IMR-90 (cell line): ENCODE measurements around the gene PRRX1. TPM values are rescaled to one million over a fixed set of nuclear protein-coding genes. Genes with fewer than 3 reads are reported as not detected.

Source experiments
- ATAC-seq: fragments of 200-7000 bp; cut with Tn5 transposase; 2 replicates; pipeline ENCODE4 v1.9.1; 2020; ENCODE audit warnings: low read depth, mild to moderate bottlenecking, moderate library complexity
- BruUV-seq: library from RNA; stranded (reverse); fragments of 400-500 nt; replicated peaks from 2 replicates; lab custom pipeline; 2021; lab: Mats Ljungman, UMichigan
- CTCF ChIA-PET: fragments of 300-600 bp; formaldehyde crosslinking; extraction: SDS; loops from one replicate; lab custom pipeline; 2021; ENCODE audit warnings: antibody characterized with exemption; lab: Yijun Ruan, JAX
- POLR2A ChIA-PET: fragments of 300-600 bp; sonication (Branson Sonifier 250); formaldehyde crosslinking; loops from one replicate; lab custom pipeline; 2022; ENCODE audit warnings: antibody characterized with exemption; ENCODE audit not compliant: unreplicated experiment; lab: Charles Lee
- DNase-seq: peaks from one replicate; pipeline ENCODE4 v3.0.0; 2013
- H2AFZ ChIP-seq: replicated peaks from 2 replicates; pipeline ENCODE3; 2013; ENCODE audit warnings: low read length, mild to moderate bottlenecking; ENCODE audit not compliant: poor library complexity
- H2AK5ac ChIP-seq: 2 replicates; pipeline ENCODE4 v1.6.1; 2013; ENCODE audit warnings: low read depth, low read length, inconsistent platforms
- H2AK9ac ChIP-seq: replicated peaks from 2 replicates; pipeline ENCODE3; 2013; ENCODE audit warnings: mild to moderate bottlenecking, low read depth, low read length, moderate library complexity; ENCODE audit not compliant: poor library complexity
- H2BK120ac ChIP-seq: 2 replicates; pipeline ENCODE4 v1.6.1; 2013; ENCODE audit warnings: low read depth, low read length, inconsistent platforms
- H2BK15ac ChIP-seq: 3 replicates; pipeline ENCODE4 v1.6.1; 2013; ENCODE audit warnings: low read depth, low read length, inconsistent platforms
- H2BK20ac ChIP-seq: 2 replicates; pipeline ENCODE4 v1.6.1; 2013; ENCODE audit warnings: low read depth, mild to moderate bottlenecking, inconsistent platforms, low read length, moderate library complexity
- H2BK5ac ChIP-seq: 2 replicates; pipeline ENCODE4 v1.6.1; 2013; ENCODE audit warnings: mild to moderate bottlenecking, low read depth, low read length, inconsistent platforms; ENCODE audit not compliant: poor library complexity, severe bottlenecking
- H3K14ac ChIP-seq: replicated peaks from 2 replicates; pipeline ENCODE4 v1.6.1; 2013; ENCODE audit warnings: low read depth, low read length, inconsistent platforms
- H3K18ac ChIP-seq: 2 replicates; pipeline ENCODE4 v1.6.1; 2013; ENCODE audit warnings: low read depth, low read length, control low read depth
- H3K23ac ChIP-seq: 2 replicates; pipeline ENCODE4 v1.6.1; 2013; ENCODE audit warnings: low read depth, low read length, inconsistent platforms
- H3K27ac ChIP-seq: 2 replicates; pipeline ENCODE4 v1.5.1; 2013; ENCODE audit warnings: mild to moderate bottlenecking, control low read depth, low read length; ENCODE audit not compliant: insufficient read depth
- H3K27me3 ChIP-seq: 2 replicates; pipeline ENCODE4 v1.6.1; 2013; ENCODE audit warnings: low read length; ENCODE audit not compliant: control insufficient read depth, insufficient read depth
- H3K36me3 ChIP-seq: 2 replicates; pipeline ENCODE4 v1.6.1; 2013; ENCODE audit warnings: low read length, mixed read lengths; ENCODE audit not compliant: control insufficient read depth, insufficient read depth
- H3K4ac ChIP-seq: 2 replicates; pipeline ENCODE4 v1.6.1; 2013; ENCODE audit warnings: low read depth, low read length, inconsistent platforms
- H3K4me1 ChIP-seq: 2 replicates; pipeline ENCODE4 v1.6.1; 2013; ENCODE audit warnings: low read length, mixed read lengths; ENCODE audit not compliant: control insufficient read depth, insufficient read depth
- H3K4me2 ChIP-seq: 2 replicates; pipeline ENCODE4 v1.6.1; 2013; ENCODE audit warnings: low read depth, mild to moderate bottlenecking, control low read depth, low read length, moderate library complexity
- H3K4me3 ChIP-seq: 2 replicates; pipeline ENCODE4 v1.5.1; 2013; ENCODE audit warnings: low read depth, mild to moderate bottlenecking, control low read depth, low read length, moderate library complexity; ENCODE audit not compliant: insufficient read depth
- H3K56ac ChIP-seq: 2 replicates; pipeline ENCODE4 v1.6.1; 2013; ENCODE audit warnings: low read length, inconsistent platforms; ENCODE audit not compliant: insufficient read depth; ENCODE audit errors: extremely low read depth
- H3K79me1 ChIP-seq, 2 experiments: 2 replicates each; pipeline ENCODE4 v1.6.1; 2013; ENCODE audit warnings: low read length in 2 of 2, inconsistent platforms in 1 of 2, low read depth in 1 of 2
- H3K9ac ChIP-seq: 2 replicates; pipeline ENCODE4 v1.6.1; 2013; ENCODE audit warnings: low read depth, low read length, control low read depth
- H3K9me1 ChIP-seq: 2 replicates; pipeline ENCODE4 v1.6.1; 2013; ENCODE audit warnings: low read length, inconsistent platforms; ENCODE audit not compliant: insufficient read depth
- H3K9me3 ChIP-seq: 2 replicates; pipeline ENCODE4 v1.6.1; 2013; ENCODE audit warnings: low read length; ENCODE audit not compliant: control insufficient read depth, insufficient read depth
- H4K20me1 ChIP-seq: 2 replicates; pipeline ENCODE4 v1.6.1; 2013; ENCODE audit warnings: low read length, inconsistent platforms; ENCODE audit not compliant: insufficient read depth
- H4K5ac ChIP-seq: 2 replicates; pipeline ENCODE4 v1.6.1; 2013; ENCODE audit warnings: mild to moderate bottlenecking, low read depth, low read length, control low read depth
- H4K8ac ChIP-seq, 2 experiments: 2 replicates each; pipeline ENCODE4 v1.6.1; 2013; ENCODE audit warnings: low read depth in 2 of 2, low read length in 2 of 2, control low read depth in 1 of 2, inconsistent platforms in 1 of 2
- H4K91ac ChIP-seq: 2 replicates; pipeline ENCODE4 v1.6.1; 2013; ENCODE audit warnings: low read depth, low read length, inconsistent platforms; ENCODE audit not compliant: insufficient read depth
- CEBPB ChIP-seq: IDR thresholded peaks from 2 replicates; pipeline ENCODE4 v1.6.1; 2012; ENCODE audit warnings: low read depth, low read length, improper control_type of control experiment
- CHD1 ChIP-seq: IDR thresholded peaks from 2 replicates; pipeline ENCODE4 v1.6.1; 2012; ENCODE audit warnings: low read depth, low read length, improper control_type of control experiment
- FOS ChIP-seq: fragments of 150-350 bp; IDR thresholded peaks from 2 replicates; pipeline ENCODE4 v1.6.1; 2016; ENCODE audit warnings: low read depth, low read length
- MAZ ChIP-seq: IDR thresholded peaks from 2 replicates; pipeline ENCODE4 v1.6.1; 2012; ENCODE audit warnings: low read depth, mild to moderate bottlenecking, low read length, improper control_type of control experiment, moderate library complexity, borderline replicate concordance
- MXI1 ChIP-seq: IDR thresholded peaks from 2 replicates; pipeline ENCODE4 v1.6.1; 2012; ENCODE audit warnings: low read depth, mild to moderate bottlenecking, low read length, moderate library complexity, borderline replicate concordance
- NFE2L2 ChIP-seq: fragments of 150-350 bp; IDR thresholded peaks from 2 replicates; pipeline ENCODE4 v1.6.1; 2016; ENCODE audit warnings: low read depth, mild to moderate bottlenecking, low read length
- POLR2A ChIP-seq: IDR thresholded peaks from 2 replicates; pipeline ENCODE4 v1.6.1; 2012; ENCODE audit warnings: mild to moderate bottlenecking, low read depth, low read length
- RAD21 ChIP-seq: IDR thresholded peaks from 2 replicates; pipeline ENCODE4 v1.6.1; 2012; ENCODE audit warnings: low read length, improper control_type of control experiment
- RCOR1 ChIP-seq: IDR thresholded peaks from 2 replicates; pipeline ENCODE4 v1.6.1; 2012; ENCODE audit warnings: mild to moderate bottlenecking, low read length, improper control_type of control experiment; ENCODE audit not compliant: insufficient replicate concordance
- RFX5 ChIP-seq: IDR thresholded peaks from 2 replicates; pipeline ENCODE4 v1.8.0; 2012; ENCODE audit warnings: low read depth, mild to moderate bottlenecking, low read length, moderate library complexity
- SMC3 ChIP-seq: fragments of 150-350 bp; IDR thresholded peaks from 2 replicates; pipeline ENCODE4 v1.6.1; 2016; ENCODE audit warnings: low read depth, mild to moderate bottlenecking, antibody characterized with exemption, low read length, moderate library complexity
- WGBS, 2 experiments: methylation state at CpG; one replicate each; pipeline versions ENCODE4 v1.1.5 to v1.1.7; 2013; ENCODE audit warnings: missing lambda C conversion rate in 2 of 2; ENCODE audit not compliant: insufficient read length in 1 of 2; ENCODE audit errors: extremely low coverage in 2 of 2; 5-methylcytosine and 5-hydroxymethylcytosine counted together
- dilution Hi-C: fragments of 300-500 bp; cut with HindIII; formaldehyde crosslinking; loops from one replicate; pipeline ENCODE4 v1.14.3; 2018; ENCODE audit warnings: low sequenced_read_pairs; ENCODE audit not compliant: unreplicated experiment
- in situ Hi-C: fragments of 300-500 bp; cut with MboI; formaldehyde crosslinking; loops from 3 replicates; pipeline ENCODE4 v1.14.3; 2019; ENCODE audit warnings: low sequenced_read_pairs, inconsistent platforms, mixed read lengths
- intact Hi-C: fragments of 100-400 bp; cut with micrococcal nuclease; formaldehyde crosslinking; loops from 2 replicates; pipeline ENCODE4 v1.10.0; 2022
- polyA plus RNA-seq, 3 experiments: library from polyadenylated mRNA; depleted of rRNA; stranded (reverse); fragments of >200 nt; gene quantifications; 2 replicates each; pipeline ENCODE4 v1.2.3, GENCODE V29; 2012; ENCODE audit warnings: low replicate concordance in 1 of 3
- total RNA-seq: library from RNA; depleted of rRNA; stranded (reverse); fragments of >200 nt; gene quantifications from 2 replicates; pipeline ENCODE4 v1.2.3, GENCODE V29; 2012
- TF ChIP-seq, protein P1 (sequence below): fragments of 150-350 bp; IDR thresholded peaks from 2 replicates; pipeline ENCODE4 v1.6.1; 2017; ENCODE audit warnings: mild to moderate bottlenecking, antibody characterized with exemption, low read length, low read depth
- TF ChIP-seq, protein P2 (sequence below): conservative IDR thresholded peaks from 2 replicates; pipeline ENCODE4 v1.5.1; 2012; ENCODE audit warnings: mild to moderate bottlenecking, low read depth, low read length, improper control_type of control experiment
- TF ChIP-seq, protein P3 (sequence below): fragments of 150-350 bp; IDR thresholded peaks from 2 replicates; pipeline ENCODE4 v1.6.1; 2016; ENCODE audit warnings: low read depth, mild to moderate bottlenecking, low read length, moderate library complexity, borderline replicate concordance

The PRRX1 gene
- total and polyA plus RNA-seq, 2 of the 4 experiments (the other 2 are of a cell fraction), result 50.0 to 65.4 TPM

DNA sequence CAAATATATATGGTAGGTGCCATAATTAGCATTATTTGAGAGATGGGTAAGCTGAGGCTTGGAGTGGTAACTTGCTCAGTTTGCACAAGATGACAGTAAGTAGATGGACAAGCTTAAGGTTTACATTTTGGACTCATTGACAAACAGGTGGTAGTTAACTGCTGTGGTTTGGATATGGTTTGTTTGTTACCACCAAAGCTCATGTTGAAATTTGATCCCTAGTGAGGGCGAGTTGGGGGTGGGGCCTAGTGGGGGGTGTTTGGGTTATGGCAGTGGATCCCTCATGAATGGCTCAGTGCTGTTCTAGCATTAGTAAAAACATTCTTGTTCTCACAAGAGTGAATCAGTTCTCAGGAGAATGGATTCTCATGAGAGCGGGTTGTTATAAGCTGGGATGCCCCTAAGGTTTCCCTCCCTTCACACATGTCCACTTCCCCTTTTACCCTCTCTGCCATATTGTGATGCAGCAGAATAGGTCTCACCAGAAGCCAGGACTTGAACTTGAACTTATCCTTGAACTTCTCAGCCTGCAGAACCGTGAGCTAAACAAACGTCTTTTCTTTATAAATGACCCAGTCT, 6.6 kb upstream of the PRRX1 start:
- POLR2A ChIA-PET, result no interaction called here
- BruUV-seq, result no TSS peak
- dilution Hi-C loops, result no loop called here

More for the DNA sequence above, 6.6 kb upstream of the PRRX1 start:
- DNase-seq, result peak; percentile 34
- H4K91ac ChIP-seq, result no peak overlapping the region
- no peak overlapping the region for H2BK5ac ChIP-seq
- H2BK20ac ChIP-seq, result no peak overlapping the region
- no peak overlapping the region for H3K27ac ChIP-seq
- in situ Hi-C loops (loop anchor here (25.0 kb wide), 1 partner anchor 720 kb away; no protein-coding TSS in a partner anchor), intact Hi-C loops (no loop called here)
- no peak overlapping the region for H3K9ac ChIP-seq
- H3K36me3 ChIP-seq, result no peaks in the 10 kb centered on the region
- no peak overlapping the region for H2AK9ac ChIP-seq
- H3K4me1 ChIP-seq, result peaks cover 8% of the 10 kb centered on the region
- H3K18ac ChIP-seq, result no peak overlapping the region
- no peaks in the 10 kb centered on the region for H4K20me1 ChIP-seq
- H2AK5ac ChIP-seq, result no peak overlapping the region
- H4K5ac ChIP-seq, result no peak overlapping the region
- 67% methylated on average over 2 of the region's 4 CpGs; no CpG with 5 or more reads in 1 of the 2 experiments for WGBS, 2 experiments
- 0 out of 2 replicates have a peak overlapping the region, but pooled peaks have one; percentile 63 for H3K23ac ChIP-seq
- no peak overlapping the region for H2AFZ ChIP-seq
- CTCF ChIA-PET, result interaction anchor here (0.6 kb wide), 3 partner anchors 53 to 530 kb away, joined by 4 to 6 read pairs (median 5); no protein-coding TSS in a partner anchor
- no peak overlapping the region for H2BK120ac ChIP-seq
- no peaks in the 10 kb centered on the region for H3K9me1 ChIP-seq
- 0 out of 2 replicates have a peak overlapping the region, but pooled peaks have one; percentile 49 for H3K14ac ChIP-seq
- H3K9me3 ChIP-seq, result no peaks in the 10 kb centered on the region
- no peak for TF ChIP-seq NFE2L2
- TF ChIP-seq, protein P1, sequence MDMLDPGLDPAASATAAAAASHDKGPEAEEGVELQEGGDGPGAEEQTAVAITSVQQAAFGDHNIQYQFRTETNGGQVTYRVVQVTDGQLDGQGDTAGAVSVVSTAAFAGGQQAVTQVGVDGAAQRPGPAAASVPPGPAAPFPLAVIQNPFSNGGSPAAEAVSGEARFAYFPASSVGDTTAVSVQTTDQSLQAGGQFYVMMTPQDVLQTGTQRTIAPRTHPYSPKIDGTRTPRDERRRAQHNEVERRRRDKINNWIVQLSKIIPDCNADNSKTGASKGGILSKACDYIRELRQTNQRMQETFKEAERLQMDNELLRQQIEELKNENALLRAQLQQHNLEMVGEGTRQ, result no peak
- TF ChIP-seq, protein P2, sequence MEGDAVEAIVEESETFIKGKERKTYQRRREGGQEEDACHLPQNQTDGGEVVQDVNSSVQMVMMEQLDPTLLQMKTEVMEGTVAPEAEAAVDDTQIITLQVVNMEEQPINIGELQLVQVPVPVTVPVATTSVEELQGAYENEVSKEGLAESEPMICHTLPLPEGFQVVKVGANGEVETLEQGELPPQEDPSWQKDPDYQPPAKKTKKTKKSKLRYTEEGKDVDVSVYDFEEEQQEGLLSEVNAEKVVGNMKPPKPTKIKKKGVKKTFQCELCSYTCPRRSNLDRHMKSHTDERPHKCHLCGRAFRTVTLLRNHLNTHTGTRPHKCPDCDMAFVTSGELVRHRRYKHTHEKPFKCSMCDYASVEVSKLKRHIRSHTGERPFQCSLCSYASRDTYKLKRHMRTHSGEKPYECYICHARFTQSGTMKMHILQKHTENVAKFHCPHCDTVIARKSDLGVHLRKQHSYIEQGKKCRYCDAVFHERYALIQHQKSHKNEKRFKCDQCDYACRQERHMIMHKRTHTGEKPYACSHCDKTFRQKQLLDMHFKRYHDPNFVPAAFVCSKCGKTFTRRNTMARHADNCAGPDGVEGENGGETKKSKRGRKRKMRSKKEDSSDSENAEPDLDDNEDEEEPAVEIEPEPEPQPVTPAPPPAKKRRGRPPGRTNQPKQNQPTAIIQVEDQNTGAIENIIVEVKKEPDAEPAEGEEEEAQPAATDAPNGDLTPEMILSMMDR, result no peak
- TF ChIP-seq MAZ, result no peak
- no peak for TF ChIP-seq SMC3
- no peak for TF ChIP-seq MXI1
- no peak for TF ChIP-seq CEBPB
- no peak for TF ChIP-seq POLR2A
- TF ChIP-seq RFX5, result no peak
- TF ChIP-seq RCOR1, result no peak
- TF ChIP-seq CHD1, result no peak
- no peak for TF ChIP-seq FOS
- TF ChIP-seq RAD21, result no peak
- TF ChIP-seq, protein P3, sequence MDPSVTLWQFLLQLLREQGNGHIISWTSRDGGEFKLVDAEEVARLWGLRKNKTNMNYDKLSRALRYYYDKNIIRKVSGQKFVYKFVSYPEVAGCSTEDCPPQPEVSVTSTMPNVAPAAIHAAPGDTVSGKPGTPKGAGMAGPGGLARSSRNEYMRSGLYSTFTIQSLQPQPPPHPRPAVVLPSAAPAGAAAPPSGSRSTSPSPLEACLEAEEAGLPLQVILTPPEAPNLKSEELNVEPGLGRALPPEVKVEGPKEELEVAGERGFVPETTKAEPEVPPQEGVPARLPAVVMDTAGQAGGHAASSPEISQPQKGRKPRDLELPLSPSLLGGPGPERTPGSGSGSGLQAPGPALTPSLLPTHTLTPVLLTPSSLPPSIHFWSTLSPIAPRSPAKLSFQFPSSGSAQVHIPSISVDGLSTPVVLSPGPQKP, result no peak
- 0 out of 4 replicates have a peak overlapping the region, but pooled peaks of 1 of the 2 experiments have one; percentile 35 for H4K8ac ChIP-seq
- H2BK15ac ChIP-seq, result no peak overlapping the region; the same call in 2 of the 3 replicates
- H3K4me2 ChIP-seq, result no peak overlapping the region
- peak; percentile 9; the same call in 1 of the 2 replicates for ATAC-seq
- H3K4ac ChIP-seq, result no peak overlapping the region
- no peaks in the 10 kb centered on the region for H3K27me3 ChIP-seq
- no peak overlapping the region for H3K4me3 ChIP-seq
- H3K79me1 ChIP-seq, result peaks cover 5% of the 10 kb centered on the region in 2 experiments; a peak in 1 of 4 replicates
- H3K56ac ChIP-seq, result no peak overlapping the region
